Kasumi-1 (cell line): Measurements from ENCODE around the gene CCS.
"Not testable (repeated sequence)": the region's sequence is repeated elsewhere in the genome, so short reads cannot be mapped to it uniquely, and the experiment has no call there.

Experiments used
- DNase-seq, 2 experiments: peaks; one replicate each; lab custom pipeline; 2025; lab: John Stamatoyannopoulos, UW

Gene CCS

DNA sequence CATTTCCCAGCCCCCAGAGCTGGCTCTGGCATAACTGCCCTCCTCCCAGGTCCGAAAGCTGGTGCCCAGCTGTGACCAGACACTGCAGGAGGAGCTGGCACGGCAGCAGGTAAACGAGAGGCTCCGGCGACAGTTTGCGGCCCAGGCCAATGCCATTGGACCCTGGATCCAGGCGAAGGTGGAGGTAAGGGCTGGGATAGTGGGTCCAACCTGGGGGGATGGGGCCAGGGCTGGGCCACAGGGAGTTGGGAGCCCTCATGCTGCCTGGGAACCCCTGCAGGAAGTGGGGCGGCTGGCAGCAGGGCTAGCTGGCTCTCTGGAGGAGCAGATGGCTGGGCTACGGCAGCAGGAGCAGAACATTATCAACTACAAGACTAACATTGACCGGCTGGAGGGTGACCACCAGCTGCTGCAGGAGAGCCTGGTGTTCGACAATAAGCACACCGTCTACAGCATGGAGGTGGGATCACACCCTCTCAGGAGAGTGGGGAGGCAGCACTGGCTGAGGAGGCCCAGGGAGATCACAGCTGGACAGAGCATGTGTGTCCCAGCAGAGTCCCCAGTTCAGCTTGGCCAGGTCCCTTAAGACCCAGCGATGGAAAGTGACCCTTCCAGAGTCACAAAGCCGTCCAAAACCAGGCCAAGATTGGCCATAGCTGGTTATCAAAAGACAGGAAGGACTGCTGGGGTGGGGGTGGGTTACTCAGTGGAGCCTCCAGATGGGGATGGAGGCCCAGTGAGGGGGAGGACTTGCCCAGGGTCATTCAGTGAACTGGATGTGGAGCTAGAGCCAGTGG is 31.6 kb upstream of the CCS start:
- no peak for DNase-seq

DNA sequence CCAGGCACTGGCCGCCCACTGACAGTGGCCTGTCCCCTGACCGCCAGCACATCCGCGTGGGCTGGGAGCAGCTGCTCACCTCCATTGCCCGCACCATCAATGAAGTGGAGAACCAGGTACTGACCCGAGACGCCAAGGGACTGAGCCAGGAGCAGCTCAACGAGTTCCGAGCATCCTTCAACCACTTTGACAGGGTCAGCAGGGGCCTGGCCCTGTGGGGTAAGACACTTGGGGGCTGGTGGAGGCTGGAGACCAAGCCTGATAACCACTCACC is 31.1 kb upstream of the CCS start:
- DNase-seq: no peak

DNA sequence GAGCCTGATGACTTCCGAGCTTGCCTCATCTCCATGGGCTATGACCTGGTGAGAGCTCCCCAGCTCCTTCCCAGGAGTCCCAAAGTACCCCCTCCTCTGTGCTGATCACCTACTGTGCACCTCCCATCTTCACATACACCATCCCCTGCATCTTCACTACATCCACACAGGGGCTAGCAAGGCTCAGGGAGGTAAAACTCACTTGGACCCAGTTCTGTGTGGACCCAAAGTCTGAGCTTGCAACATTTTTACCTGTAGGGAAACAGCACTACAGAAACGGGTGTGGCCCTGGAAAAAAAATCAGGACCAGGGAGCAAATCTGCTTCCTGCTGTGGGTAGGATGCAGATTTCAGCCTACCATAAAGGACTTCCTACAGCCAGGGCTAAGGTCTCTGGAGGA is 30.7 kb upstream of the CCS start:
- DNase-seq: no peak

DNA sequence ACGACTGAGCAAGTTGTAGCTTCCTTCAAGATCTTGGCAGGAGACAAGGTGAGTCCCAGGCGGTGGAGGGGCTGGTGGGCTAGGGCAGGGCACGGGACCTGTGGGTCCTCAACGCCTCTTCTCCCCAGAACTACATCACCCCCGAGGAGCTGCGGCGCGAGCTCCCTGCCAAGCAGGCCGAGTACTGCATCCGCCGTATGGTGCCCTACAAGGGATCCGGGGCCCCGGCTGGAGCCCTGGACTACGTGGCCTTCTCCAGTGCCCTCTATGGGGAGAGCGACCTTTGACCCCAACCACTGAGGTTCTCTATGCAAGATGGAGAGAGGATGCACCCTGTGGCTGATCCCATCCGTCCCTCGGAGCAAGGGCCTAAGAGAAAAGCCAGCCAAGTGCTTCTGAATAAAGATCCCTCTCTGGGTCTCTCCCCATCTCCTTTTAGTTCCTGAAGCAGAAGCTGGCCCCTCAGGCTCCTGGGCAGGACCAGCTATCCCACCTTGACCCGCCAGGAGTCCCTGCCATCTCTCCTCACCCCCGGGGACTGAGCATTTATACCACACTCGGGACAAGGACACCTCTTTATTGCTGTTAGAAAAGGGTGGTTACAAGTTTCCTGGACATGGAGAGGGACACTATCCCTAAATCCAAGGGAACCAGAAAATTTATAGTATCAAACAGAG is 29.9 kb upstream of the CCS start:
- no peak for DNase-seq

DNA sequence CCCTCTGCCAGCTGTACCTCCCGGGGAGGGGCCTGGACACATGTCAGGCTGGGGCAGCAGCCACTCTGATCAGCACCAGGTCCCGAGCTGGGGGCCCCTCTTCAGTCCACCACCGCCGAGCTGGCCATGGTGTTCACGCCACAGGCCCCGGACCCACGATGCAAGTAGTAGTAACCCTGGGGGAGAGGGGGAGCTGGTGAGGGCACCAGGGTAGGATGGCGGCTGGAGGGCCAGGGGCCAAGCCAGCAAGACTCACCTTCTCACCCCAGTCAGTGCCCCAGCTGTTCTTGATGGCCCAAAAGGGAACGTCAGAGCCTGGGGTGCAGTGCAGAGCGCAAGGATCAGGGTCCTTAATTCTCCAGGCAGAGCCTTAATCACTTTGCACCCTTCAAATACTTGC is 29.2 kb upstream of the CCS start:
- no peak for DNase-seq

DNA sequence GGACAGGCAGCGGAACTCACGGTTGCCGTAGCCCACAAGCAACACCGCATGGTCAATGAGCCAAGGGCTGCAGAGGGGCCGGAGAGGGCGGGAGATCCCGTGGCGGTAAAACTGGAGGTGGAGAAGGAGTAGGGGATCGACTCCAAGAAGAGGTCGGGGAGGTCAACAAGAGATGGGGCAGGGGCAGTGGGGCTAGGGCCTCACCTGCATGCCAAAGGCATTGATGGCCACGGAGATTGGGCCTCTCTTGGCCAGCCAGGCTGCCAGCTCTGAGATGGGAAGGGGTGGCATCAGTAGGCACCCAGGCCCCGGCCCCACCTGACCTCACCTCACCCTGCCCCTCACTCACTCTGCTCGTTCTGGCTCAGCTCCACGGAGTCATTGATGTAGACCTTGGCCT is 28.4 kb upstream of the CCS start:
- no peak for DNase-seq

DNA sequence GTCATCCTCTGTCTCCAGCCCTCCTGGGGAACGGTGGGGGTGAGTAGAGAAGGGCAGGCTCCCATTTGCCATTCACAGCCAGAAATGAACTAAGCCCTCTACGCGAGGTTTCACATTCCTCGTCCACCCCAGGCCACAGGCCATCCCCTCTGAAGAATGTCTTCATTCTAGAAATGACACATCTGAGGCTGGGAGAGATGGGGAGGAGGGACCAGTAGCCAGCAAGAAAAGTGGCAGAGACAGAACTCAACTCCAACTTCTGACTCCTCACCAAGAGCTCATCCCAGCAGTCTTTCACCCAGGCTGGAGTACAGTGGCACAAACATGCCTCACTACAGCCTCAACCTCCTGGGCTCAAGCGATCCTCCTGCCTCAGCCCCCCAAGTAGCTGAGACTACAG is 28.0 kb upstream of the CCS start:
- DNase-seq: no peak

DNA sequence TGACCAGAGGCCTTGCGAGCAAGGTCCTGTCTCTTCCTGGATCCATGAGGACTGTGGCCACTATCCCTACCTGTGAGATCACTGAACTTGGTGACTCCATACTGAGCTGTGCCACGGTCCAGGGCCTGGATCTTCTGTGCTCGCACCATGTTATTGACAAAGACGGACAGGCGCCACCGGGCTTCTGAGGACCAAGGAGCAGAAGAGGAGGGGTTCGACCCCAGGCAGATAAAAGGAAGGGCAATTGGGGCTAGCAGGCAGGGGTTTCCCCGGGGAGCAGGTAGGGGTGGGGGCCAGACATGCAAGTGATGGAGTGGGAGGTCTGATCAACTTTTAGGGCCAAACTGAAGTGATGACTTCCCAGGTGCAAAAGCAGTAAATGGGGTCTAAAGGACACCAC is 26.8 kb upstream of the CCS start:
- DNase-seq: no peak

DNA sequence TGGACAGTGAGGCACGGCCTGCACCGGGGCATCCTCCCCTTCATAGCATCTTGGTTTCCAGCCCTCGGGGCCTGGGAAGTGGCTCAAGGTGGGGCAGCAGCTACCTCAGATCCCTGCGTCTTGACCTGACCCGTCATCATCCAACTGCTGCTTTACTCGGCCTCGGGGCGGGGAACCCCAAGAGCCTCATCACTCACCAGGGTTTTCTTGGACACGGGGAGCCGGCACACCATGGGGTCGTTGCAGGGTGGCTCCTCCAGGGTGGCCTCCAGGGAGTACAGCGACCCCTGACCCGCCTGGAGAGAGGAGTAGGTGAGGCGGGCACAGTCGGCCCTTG is 25.2 kb upstream of the CCS start:
- DNase-seq: no peak

DNA sequence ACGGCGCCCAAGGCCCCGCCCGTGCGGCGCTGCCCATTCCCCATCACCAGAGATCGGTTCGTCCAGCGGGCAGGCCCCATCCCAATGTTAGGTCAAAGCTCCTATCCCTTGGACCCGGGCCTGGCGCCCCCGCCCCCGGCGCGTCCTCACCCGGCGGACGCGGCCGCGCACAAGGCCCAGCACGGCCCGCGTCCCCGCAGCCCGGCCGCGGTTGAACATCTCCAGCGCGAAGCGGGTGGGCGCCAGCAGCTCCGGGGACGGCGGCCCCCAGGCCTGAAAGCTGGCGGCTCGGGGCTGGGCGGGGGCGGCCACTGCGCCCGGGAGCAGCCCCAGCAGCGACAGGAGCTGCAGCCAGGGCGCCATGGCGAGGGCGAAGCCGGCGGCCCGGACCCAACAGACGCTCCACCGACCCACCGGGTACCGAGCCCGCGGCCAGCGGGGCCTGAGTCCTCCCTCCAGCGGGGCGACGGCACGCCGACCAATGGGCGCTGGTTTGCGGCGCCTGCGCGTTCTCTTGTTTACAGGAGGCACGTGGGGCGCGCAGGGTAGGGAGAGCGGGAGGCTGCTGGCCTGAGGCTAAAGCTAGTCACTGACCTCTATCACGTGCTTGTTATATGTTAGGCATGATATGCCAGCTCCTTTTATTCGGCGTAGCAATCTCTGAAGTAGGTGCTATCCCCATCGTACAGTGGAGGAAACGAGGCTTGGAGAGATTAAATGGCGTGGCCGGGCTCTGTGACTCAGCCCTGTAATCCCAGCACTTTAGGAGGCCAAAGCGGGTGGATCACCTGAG is 24.7 kb upstream of the CCS start, which contains the start of gene CTSF:
TSS of gene CTSF (minus strand) at position 483 of the 793 bp plus-strand sequence. CDS start at position 363, 120 bp downstream.
- DNase-seq: peak; percentile 33 to 57

DNA sequence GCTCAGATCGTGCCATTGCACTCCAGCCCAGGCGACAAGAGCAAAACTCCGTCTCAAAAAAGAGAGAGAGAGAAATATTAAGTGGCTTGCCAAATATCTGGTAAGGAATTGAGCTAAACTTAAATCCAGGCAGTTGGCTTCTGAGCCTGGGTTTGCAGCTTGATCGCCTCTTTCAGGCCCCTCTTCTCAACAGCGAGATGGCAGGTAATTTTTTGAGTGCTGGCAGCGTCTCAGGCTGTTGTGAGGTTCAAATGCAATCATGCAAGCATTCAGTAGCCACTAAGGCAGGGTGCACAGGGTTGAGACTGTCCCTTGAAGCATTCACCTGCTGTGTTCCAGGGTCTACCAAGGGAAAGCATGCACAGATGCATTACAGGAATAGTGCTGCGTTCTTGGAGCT is 23.9 kb upstream of the CCS start:
- DNase-seq: no peak

DNA sequence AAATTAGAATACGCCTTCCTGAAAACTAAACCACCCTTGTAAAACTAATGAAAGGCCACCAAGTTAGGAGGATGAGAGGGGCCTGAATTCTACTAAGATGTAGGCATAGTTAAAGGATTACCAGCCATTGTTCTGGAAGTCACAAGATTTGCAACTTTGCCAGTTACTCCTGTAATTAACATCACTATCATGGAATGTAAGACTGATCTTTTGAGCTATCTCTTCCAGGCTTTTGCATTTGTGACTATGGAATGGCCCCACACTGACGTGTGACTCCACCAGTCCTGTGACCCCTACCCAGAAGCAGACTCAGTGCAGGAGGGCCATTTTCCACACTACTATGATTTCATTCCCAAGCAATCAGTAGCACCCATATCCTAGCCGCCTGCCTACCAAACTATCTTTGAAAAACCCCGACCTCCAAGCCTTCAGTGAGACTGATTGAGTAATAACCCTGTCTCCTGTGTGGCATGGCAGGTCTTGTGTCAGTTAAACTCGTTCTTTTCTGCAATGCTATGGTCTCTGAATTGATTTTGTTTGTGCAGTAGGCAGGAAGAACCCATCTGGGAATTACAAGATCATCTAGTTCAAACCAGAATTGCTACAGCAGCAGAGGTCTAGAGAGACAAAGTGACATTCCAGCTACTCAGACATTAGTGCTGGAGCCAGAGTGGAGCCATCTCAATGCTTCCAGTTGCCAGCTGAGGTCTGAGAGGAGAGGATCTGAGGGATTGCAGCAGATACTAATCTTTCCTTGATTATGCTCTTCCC is 22.7 kb upstream of the CCS start:
- DNase-seq: no peak

DNA sequence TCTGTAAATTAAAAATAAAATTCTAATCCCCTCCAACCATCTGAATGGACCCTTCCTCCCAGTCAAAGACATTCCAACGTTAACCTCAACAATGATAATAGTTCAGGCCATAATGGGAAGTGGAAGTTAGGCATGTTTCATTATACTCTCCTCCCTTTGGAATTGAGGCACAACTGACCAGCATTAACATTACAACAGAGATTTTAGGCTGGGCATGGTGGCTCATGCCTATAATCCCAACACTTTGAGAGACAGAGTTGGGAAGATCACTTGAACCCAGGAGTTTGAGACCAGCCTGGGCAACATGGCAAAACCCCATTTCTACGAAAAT is 22.2 kb upstream of the CCS start:
- DNase-seq: no peak

DNA sequence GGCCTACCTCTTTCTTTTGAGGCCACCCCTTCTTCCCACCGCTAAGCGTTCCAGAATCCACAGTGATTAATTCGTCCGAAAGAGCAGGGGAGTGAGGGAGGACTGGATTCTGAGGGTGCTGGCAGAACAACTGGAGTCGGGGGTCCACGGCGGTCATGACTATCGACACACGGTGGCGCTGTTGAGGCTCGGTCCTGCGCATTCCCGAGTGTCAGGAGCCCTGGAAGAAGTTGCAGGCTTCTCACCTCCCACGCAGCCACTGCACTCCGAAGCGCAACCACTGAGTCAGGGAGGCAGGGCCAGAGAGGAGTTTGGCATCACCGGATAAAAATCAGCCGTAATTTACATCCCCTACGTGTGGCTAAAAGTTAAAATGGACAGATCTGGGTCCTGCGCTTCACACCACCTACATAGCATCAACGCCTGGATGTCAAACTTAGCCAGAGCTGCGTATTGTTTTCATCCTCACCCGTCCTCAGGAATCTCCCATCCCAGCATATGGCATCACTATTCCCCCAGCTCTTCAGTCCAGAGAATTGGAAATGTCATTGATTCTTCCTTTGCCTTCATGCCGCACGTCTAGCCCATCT is 13.9 kb upstream of the CCS start:
- peak; percentile 36 to 51 for DNase-seq

DNA sequence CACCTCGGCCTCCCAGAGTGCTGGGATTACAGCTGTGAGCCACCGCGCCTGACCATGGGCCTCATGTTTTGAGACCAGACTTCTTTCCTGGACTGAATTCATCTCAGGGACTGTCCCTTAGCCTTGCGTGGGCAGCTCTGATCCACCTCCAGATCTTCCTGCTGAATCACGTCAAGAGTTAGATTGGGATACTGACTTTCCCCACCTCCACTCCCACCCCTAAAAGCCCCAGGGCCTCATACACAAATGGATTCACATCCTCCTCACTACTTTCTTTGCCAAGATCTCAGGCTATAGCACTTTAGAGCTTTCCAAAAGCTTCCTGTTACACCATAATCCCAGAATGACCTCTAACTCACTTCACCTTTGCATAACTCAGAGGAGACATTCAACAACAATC is 12.2 kb upstream of the CCS start:
- DNase-seq: no peak

DNA sequence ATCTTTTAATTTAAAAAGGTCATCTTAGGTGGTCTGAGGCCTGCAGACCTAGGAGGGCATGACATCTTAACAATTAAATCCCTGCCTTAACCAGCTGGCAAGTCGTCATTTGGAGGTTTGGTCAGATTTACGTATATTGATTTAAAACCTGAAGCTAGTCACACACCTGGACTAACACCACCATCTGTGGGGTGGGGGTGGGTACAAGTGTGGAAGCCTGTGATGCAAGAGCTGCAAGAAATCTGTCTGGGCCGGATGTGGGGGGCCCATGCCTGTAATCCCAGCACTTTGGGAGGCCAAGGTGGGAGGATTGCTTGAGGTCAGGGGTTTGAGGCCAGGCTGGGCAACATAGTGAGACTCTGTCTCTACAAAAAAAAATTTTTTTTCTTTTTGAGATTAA is 11.7 kb upstream of the CCS start:
- DNase-seq: no peak

DNA sequence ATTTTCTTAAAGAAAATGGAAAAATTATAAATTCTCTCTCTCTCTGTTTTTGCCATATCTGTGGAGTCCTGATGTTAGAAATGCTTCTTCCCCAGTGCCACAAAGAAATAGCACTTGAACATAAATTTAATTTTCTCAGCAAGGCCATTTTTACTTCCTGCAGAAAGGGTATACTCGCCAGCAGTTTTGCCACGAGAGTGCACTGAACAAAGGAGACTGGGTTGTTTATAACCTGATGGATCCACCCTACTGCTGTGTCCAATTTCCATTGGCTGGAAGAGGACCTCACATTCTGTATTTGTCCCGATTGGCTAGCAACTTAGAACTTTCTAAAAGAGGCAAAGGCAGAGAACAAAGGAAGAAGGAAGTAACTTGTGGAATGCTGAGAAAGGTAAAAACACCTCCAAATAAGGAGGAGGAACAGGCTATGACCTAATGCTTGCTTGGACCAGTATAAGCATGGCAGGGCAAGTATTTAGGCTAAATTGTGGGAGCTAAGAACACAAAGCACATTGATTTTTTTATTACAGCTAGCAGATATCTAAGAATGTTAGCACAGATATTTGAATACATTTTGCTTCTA is 10.3 kb upstream of the CCS start:
- peak; percentile 14 to 21 for DNase-seq

DNA sequence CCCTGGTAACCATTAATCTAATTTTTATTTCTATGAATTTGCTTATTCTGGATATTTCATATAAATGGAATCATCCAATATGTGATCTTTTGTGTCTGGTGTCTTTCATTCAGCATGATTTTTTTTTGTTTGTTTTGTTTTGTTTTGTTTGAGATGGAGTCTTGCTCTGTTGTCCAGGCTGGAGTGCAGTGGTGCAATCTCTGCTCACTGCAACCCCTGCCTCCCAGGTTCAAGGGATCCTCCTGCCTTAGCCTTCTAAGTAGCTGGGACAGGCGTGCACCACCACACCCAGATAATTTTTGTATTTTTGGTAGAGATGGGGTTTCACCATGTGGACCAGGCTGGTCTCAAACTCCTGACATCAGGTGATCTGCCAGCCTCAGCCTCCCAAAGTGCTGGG is 7.5 kb upstream of the CCS start:
- not testable (repeated sequence) for DNase-seq

DNA sequence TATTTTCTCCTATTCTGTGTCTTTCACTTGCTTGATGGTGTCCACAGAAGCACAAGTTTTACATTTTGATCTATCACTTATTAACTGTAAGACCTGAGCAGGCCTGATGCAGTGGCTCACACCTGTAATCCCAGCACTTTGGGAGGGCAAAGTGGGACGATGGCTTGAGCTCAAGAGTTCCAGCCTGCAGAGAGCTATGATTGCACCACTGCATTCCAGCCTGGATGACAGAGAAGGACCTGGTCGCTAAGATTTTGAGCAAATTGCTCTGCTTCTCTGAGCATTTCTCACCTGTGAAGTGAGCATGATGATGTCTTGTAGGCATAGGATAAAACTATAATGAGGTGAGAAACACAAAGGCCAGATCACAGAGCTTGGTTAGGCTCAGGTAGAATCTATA is 6.8 kb upstream of the CCS start:
- DNase-seq: no peak

DNA sequence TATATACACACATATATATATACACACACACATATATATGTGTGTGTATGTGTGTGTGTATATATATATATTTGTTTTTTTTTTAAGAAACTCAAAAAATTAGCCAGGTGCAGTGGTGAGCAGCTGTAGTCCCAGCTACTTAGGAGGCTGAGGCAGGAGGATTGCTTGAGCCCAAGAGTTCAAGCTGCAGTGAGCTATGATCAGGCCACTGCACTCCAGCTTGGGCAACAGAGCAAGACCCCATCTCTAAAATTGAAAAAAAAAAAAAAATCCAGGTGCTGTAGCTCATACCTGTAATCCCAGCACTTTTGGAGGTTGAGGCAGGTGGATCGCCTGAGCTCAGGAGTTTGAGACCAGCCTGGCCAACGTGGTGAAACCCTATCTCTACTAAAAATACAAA is 3.7 kb upstream of the CCS start:
- DNase-seq: not testable (repeated sequence)

DNA sequence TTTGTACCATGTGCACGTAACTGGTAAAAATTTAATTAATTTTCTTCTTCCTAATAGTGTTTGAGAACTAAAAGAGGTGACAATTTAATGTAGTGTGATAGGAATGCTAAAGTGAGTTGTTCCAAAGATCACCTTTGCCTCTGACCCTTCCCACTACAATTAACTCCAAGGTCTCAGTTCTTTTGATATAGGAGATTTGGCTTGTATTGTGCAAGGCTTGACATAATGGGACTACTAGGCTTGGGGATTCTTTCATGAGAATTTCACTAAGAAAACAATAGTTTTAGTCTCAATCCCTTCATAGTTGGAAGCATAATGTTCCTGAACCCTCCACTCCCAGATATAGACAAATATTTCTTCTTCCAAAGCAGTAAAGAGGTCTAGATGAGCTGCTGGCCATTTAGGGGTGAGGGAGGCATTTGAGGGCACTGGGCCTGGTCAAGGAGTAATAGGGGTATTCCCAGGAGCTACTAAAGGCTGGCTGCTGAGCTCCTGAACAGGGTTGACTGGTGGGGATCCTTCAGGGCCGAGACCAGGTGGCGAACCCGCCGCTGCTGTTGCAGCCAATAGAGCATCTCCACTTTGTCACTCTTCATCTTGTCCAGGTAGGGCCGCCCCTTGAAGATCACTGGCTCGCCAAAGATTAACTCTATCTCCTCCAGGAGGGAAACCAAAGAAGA is 2.8 kb upstream of the CCS start:
- DNase-seq: no peak
